Measurements from ENCODE around the gene JPT2. TPM values are rescaled to one million over a fixed set of nuclear protein-coding genes. Genes with fewer than 3 reads are reported as not detected.

JPT2 gene
- total and polyA plus RNA-seq, 10 of the 15 experiments (the other 5 are each of a cell fraction or from before 2014, with no cell fraction given) = 11.7 to 78.4 (median 48.4) TPM

DNA sequence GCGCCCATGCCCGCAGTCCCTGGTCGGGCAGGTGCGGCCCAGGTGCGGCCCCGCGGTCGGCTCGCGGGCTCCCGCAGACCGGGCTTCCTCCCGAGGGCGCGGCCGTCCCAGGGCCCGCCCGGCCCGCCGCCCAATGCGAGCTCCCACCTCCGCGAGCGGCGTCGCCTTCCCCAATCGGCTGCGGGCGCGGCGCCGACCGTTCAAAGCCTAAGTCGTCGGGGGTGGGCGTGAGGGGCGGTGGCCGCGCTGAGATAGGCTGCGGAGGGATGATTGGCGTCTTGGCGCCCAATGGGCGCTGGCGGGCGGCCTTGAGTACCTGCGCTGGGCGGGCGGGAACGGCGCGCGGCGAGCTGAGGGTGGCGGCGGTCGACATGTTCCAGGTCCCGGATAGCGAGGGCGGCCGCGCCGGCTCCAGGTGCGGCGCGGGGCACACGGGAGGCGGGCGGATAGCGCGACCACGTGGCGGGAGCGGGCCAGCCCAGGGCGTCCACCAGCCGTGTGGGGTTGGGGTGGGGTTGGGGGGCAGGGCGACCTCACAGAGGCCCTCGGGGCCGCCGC, at the start of gene JPT2 (continued):
- TF ChIP-seq, protein P1, sequence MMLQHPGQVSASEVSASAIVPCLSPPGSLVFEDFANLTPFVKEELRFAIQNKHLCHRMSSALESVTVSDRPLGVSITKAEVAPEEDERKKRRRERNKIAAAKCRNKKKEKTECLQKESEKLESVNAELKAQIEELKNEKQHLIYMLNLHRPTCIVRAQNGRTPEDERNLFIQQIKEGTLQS (IDR thresholded peaks at IDR 0.05; ENCODE audit: borderline replicate concordance, extremely low read depth, low read depth, low read length) = no peak
- TF ChIP-seq TCF7 (IDR thresholded peaks at IDR 0.05; ENCODE audit: borderline replicate concordance) (no peak), MYC (IDR thresholded peaks at IDR 0.05; ENCODE audit: insufficient read depth, insufficient read length, insufficient replicate concordance, low read length, severe bottlenecking) (peak; percentile 71), NR2F1 (conservative IDR thresholded peaks at IDR 0.05) (peak; percentile 18; the same call in 1 of the 2 replicates), JUND (IDR thresholded peaks at IDR 0.05; ENCODE audit: low read depth, low read length) (no peak), FOS (IDR thresholded peaks at IDR 0.05; ENCODE audit: borderline replicate concordance, extremely low read depth, insufficient read length) (peak; percentile 65), TCF3 (IDR thresholded peaks at IDR 0.05; ENCODE audit: borderline replicate concordance, insufficient read depth, low read depth, low read length) (0 out of 2 replicates have a peak, but pooled peaks have one; percentile 44), SPI1 (IDR thresholded peaks at IDR 0.05; ENCODE audit: borderline replicate concordance, insufficient read depth, low read depth, low read length) (peak; percentile 3; the same call in 1 of the 2 replicates), EGR1 (IDR thresholded peaks at IDR 0.05; ENCODE audit: borderline replicate concordance in 1 of 2, low read depth in 2 of 2, low read length in 2 of 2) (peak in 1 of 2 experiments; percentile 46; a peak in 1 of 3 replicates), GATAD2B (conservative IDR thresholded peaks at IDR 0.05; ENCODE audit: low read depth) (peak; percentile 65), HCFC1 (IDR thresholded peaks at IDR 0.05; ENCODE audit: low read length) (0 out of 2 replicates have a peak, but pooled peaks have one; percentile 24), RUNX3 (IDR thresholded peaks at IDR 0.05; ENCODE audit: low read length) (0 out of 2 replicates have a peak, but pooled peaks have one; percentile 29), CREB1 (IDR thresholded peaks at IDR 0.05; ENCODE audit: low read depth) (peak; percentile 84)
- TF ChIP-seq, protein P2, sequence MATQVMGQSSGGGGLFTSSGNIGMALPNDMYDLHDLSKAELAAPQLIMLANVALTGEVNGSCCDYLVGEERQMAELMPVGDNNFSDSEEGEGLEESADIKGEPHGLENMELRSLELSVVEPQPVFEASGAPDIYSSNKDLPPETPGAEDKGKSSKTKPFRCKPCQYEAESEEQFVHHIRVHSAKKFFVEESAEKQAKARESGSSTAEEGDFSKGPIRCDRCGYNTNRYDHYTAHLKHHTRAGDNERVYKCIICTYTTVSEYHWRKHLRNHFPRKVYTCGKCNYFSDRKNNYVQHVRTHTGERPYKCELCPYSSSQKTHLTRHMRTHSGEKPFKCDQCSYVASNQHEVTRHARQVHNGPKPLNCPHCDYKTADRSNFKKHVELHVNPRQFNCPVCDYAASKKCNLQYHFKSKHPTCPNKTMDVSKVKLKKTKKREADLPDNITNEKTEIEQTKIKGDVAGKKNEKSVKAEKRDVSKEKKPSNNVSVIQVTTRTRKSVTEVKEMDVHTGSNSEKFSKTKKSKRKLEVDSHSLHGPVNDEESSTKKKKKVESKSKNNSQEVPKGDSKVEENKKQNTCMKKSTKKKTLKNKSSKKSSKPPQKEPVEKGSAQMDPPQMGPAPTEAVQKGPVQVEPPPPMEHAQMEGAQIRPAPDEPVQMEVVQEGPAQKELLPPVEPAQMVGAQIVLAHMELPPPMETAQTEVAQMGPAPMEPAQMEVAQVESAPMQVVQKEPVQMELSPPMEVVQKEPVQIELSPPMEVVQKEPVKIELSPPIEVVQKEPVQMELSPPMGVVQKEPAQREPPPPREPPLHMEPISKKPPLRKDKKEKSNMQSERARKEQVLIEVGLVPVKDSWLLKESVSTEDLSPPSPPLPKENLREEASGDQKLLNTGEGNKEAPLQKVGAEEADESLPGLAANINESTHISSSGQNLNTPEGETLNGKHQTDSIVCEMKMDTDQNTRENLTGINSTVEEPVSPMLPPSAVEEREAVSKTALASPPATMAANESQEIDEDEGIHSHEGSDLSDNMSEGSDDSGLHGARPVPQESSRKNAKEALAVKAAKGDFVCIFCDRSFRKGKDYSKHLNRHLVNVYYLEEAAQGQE (IDR thresholded peaks at IDR 0.05; ENCODE audit: low read depth, low read length) = no peak
- TF ChIP-seq, protein P3, sequence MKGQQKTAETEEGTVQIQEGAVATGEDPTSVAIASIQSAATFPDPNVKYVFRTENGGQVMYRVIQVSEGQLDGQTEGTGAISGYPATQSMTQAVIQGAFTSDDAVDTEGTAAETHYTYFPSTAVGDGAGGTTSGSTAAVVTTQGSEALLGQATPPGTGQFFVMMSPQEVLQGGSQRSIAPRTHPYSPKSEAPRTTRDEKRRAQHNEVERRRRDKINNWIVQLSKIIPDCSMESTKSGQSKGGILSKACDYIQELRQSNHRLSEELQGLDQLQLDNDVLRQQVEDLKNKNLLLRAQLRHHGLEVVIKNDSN (IDR thresholded peaks at IDR 0.05; ENCODE audit: borderline replicate concordance, extremely low read length, insufficient read depth, low read depth, low read length) = peak; percentile 50
- TF ChIP-seq, protein P4, sequence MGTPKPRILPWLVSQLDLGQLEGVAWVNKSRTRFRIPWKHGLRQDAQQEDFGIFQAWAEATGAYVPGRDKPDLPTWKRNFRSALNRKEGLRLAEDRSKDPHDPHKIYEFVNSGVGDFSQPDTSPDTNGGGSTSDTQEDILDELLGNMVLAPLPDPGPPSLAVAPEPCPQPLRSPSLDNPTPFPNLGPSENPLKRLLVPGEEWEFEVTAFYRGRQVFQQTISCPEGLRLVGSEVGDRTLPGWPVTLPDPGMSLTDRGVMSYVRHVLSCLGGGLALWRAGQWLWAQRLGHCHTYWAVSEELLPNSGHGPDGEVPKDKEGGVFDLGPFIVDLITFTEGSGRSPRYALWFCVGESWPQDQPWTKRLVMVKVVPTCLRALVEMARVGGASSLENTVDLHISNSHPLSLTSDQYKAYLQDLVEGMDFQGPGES (IDR thresholded peaks at IDR 0.05) = peak; percentile 96
- TF ChIP-seq, protein P5, sequence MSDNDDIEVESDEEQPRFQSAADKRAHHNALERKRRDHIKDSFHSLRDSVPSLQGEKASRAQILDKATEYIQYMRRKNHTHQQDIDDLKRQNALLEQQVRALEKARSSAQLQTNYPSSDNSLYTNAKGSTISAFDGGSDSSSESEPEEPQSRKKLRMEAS (IDR thresholded peaks at IDR 0.05; ENCODE audit: low read depth, low read length) = 0 out of 2 replicates have a peak, but pooled peaks have one; percentile 43
- TF ChIP-seq, protein P6, sequence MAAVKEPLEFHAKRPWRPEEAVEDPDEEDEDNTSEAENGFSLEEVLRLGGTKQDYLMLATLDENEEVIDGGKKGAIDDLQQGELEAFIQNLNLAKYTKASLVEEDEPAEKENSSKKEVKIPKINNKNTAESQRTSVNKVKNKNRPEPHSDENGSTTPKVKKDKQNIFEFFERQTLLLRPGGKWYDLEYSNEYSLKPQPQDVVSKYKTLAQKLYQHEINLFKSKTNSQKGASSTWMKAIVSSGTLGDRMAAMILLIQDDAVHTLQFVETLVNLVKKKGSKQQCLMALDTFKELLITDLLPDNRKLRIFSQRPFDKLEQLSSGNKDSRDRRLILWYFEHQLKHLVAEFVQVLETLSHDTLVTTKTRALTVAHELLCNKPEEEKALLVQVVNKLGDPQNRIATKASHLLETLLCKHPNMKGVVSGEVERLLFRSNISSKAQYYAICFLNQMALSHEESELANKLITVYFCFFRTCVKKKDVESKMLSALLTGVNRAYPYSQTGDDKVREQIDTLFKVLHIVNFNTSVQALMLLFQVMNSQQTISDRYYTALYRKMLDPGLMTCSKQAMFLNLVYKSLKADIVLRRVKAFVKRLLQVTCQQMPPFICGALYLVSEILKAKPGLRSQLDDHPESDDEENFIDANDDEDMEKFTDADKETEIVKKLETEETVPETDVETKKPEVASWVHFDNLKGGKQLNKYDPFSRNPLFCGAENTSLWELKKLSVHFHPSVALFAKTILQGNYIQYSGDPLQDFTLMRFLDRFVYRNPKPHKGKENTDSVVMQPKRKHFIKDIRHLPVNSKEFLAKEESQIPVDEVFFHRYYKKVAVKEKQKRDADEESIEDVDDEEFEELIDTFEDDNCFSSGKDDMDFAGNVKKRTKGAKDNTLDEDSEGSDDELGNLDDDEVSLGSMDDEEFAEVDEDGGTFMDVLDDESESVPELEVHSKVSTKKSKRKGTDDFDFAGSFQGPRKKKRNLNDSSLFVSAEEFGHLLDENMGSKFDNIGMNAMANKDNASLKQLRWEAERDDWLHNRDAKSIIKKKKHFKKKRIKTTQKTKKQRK (IDR thresholded peaks at IDR 0.05; ENCODE audit: low read depth, low read length) = peak; percentile 88
